HEK293 (cell line): Measurements from ENCODE around the gene HMGN3.

ENCODE experiments used
- CTCF ChIA-PET: fragments of 350-600 bp; formaldehyde crosslinking; extraction: SDS; loops from one replicate; lab custom pipeline; 2021; ENCODE audit warnings: antibody characterized with exemption; lab: Yijun Ruan, JAX
- POLR2A ChIA-PET: fragments of 300-600 bp; formaldehyde crosslinking; extraction: SDS; loops from one replicate; lab custom pipeline; 2020; ENCODE audit warnings: antibody characterized with exemption, inconsistent platforms; lab: Yijun Ruan, JAX
- H3K27ac ChIP-seq: fragments of 200-500 bp; sonication (Bioruptor generic); 2 replicates; pipeline ENCODE4 v1.5.1; 2014; ENCODE audit warnings: low read depth, low read length, control low read depth, inconsistent platforms; ENCODE audit errors: extremely low read depth
- H3K36me3 ChIP-seq, 2 experiments: fragments of 200-500 bp in 1 of 2; sonication (Bioruptor generic) in 1 of 2; 1 replicate in 1 of 2; 2 replicates in 1 of 2; pipeline ENCODE4 v1.5.1; 2014 to 2017; ENCODE audit warnings: inconsistent platforms in 2 of 2, low read length in 2 of 2; ENCODE audit not compliant: control insufficient read depth in 2 of 2, insufficient read depth in 1 of 2
- H3K4me1 ChIP-seq: fragments of 200-500 bp; sonication (Bioruptor generic); 2 replicates; pipeline ENCODE4 v1.5.1; 2014; ENCODE audit warnings: mild to moderate bottlenecking, low read length, inconsistent platforms; ENCODE audit not compliant: control insufficient read depth, insufficient read depth
- H3K4me3 ChIP-seq: 2 replicates; pipeline ENCODE4 v1.5.1; 2011; ENCODE audit warnings: low read depth, mild to moderate bottlenecking, control low read depth, low read length, moderate library complexity
- H3K9me3 ChIP-seq: fragments of 200-500 bp; sonication (Bioruptor generic); 2 replicates; pipeline ENCODE4 v1.5.1; 2014; ENCODE audit warnings: low read depth, low read length, inconsistent platforms; ENCODE audit not compliant: control insufficient read depth, insufficient read depth
- KLF16 ChIP-seq: fragments of 450-650 bp; formaldehyde crosslinking; IDR thresholded peaks from 2 replicates; pipeline ENCODE4 v1.5.1; 2017; ENCODE audit warnings: missing biosample characterization, missing genetic modification characterization
- KLF8 ChIP-seq: fragments of 450-650 bp; formaldehyde crosslinking; IDR thresholded peaks from 2 replicates; pipeline ENCODE4 v1.5.1; 2016; ENCODE audit warnings: missing biosample characterization, missing genetic modification characterization
- SCRT1 ChIP-seq: fragments of 450-650 bp; formaldehyde crosslinking; IDR thresholded peaks from 2 replicates; pipeline ENCODE4 v1.5.1; 2016; ENCODE audit warnings: missing biosample characterization, missing genetic modification characterization, borderline replicate concordance
- TCF7L2 ChIP-seq: IDR thresholded peaks from 2 replicates; pipeline ENCODE4 v1.6.1; 2011; ENCODE audit warnings: low read depth, mild to moderate bottlenecking, inconsistent platforms, low read length, moderate library complexity, borderline replicate concordance
- ZBTB20 ChIP-seq: fragments of 450-650 bp; formaldehyde crosslinking; IDR thresholded peaks from 2 replicates; pipeline ENCODE4 v1.5.1; 2016; ENCODE audit warnings: missing biosample characterization, missing genetic modification characterization
- ZBTB7A ChIP-seq: fragments of 450-650 bp; formaldehyde crosslinking; IDR thresholded peaks from 2 replicates; pipeline ENCODE4 v1.5.1; 2016; ENCODE audit warnings: low read depth, missing biosample characterization, missing genetic modification characterization
- ZNF19 ChIP-seq: fragments of 450-650 bp; formaldehyde crosslinking; IDR thresholded peaks from 2 replicates; pipeline ENCODE4; 2016; ENCODE audit warnings: missing biosample characterization, missing genetic modification characterization, low read depth
- ZNF266 ChIP-seq: fragments of 450-650 bp; formaldehyde crosslinking; IDR thresholded peaks from 2 replicates; pipeline ENCODE4 v1.5.1; 2016; ENCODE audit warnings: missing biosample characterization, missing genetic modification characterization, low read depth
- ZNF560 ChIP-seq: fragments of 450-650 bp; formaldehyde crosslinking; IDR thresholded peaks from 2 replicates; pipeline ENCODE4 v1.5.1; 2017; ENCODE audit warnings: missing biosample characterization, missing genetic modification characterization, borderline replicate concordance
- ZNF664 ChIP-seq: fragments of 450-650 bp; formaldehyde crosslinking; IDR thresholded peaks from 2 replicates; pipeline ENCODE4 v1.5.1; 2016; ENCODE audit warnings: missing biosample characterization, missing genetic modification characterization
- ZNF707 ChIP-seq: fragments of 450-650 bp; formaldehyde crosslinking; IDR thresholded peaks from 2 replicates; pipeline ENCODE4 v1.5.1; 2016; ENCODE audit warnings: missing biosample characterization, missing genetic modification characterization
- ZNF776 ChIP-seq: fragments of 450-650 bp; formaldehyde crosslinking; IDR thresholded peaks from 2 replicates; pipeline ENCODE4 v1.5.0; 2017; ENCODE audit warnings: missing biosample characterization, missing genetic modification characterization, borderline replicate concordance
- ZNF777 ChIP-seq: fragments of 450-650 bp; formaldehyde crosslinking; IDR thresholded peaks from 2 replicates; pipeline ENCODE4 v1.5.1; 2017; ENCODE audit warnings: missing biosample characterization, missing genetic modification characterization, borderline replicate concordance
- ZNF837 ChIP-seq: fragments of 450-650 bp; formaldehyde crosslinking; IDR thresholded peaks from 2 replicates; pipeline ENCODE4 v1.5.1; 2016; ENCODE audit warnings: missing biosample characterization, missing genetic modification characterization
- ZSCAN5A ChIP-seq: fragments of 450-650 bp; formaldehyde crosslinking; IDR thresholded peaks from 2 replicates; pipeline ENCODE4 v1.5.1; 2016; ENCODE audit warnings: missing biosample characterization, missing genetic modification characterization
- TF ChIP-seq, protein P1 (sequence below): fragments of 450-650 bp; formaldehyde crosslinking; IDR thresholded peaks from 2 replicates; pipeline ENCODE4 v1.5.0; 2017; ENCODE audit warnings: missing biosample characterization, missing genetic modification characterization, borderline replicate concordance
- TF ChIP-seq, protein P2 (sequence below): fragments of 450-650 bp; formaldehyde crosslinking; IDR thresholded peaks from 2 replicates; pipeline ENCODE4 v1.5.1; 2016; ENCODE audit warnings: missing biosample characterization, missing genetic modification characterization
- TF ChIP-seq, protein P3 (sequence below): fragments of 450-650 bp; formaldehyde crosslinking; IDR thresholded peaks from 2 replicates; pipeline ENCODE4 v1.5.1; 2016; ENCODE audit warnings: missing biosample characterization, missing genetic modification characterization
- TF ChIP-seq, protein P4 (sequence below): fragments of 450-650 bp; formaldehyde crosslinking; IDR thresholded peaks from 2 replicates; pipeline ENCODE4 v1.5.1; 2016; ENCODE audit warnings: missing biosample characterization, missing genetic modification characterization, borderline replicate concordance

HMGN3 gene

GRCh38 chr6:79223611-79224404 lies 10.7 kb downstream of the HMGN3 start (continued):
- TF ChIP-seq, protein P1, sequence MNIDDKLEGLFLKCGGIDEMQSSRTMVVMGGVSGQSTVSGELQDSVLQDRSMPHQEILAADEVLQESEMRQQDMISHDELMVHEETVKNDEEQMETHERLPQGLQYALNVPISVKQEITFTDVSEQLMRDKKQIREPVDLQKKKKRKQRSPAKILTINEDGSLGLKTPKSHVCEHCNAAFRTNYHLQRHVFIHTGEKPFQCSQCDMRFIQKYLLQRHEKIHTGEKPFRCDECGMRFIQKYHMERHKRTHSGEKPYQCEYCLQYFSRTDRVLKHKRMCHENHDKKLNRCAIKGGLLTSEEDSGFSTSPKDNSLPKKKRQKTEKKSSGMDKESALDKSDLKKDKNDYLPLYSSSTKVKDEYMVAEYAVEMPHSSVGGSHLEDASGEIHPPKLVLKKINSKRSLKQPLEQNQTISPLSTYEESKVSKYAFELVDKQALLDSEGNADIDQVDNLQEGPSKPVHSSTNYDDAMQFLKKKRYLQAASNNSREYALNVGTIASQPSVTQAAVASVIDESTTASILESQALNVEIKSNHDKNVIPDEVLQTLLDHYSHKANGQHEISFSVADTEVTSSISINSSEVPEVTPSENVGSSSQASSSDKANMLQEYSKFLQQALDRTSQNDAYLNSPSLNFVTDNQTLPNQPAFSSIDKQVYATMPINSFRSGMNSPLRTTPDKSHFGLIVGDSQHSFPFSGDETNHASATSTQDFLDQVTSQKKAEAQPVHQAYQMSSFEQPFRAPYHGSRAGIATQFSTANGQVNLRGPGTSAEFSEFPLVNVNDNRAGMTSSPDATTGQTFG (tag by site-specific recombination), result no peak
- TF ChIP-seq ZNF776 (tag by site-specific recombination), result no peak
- no peak for TF ChIP-seq ZSCAN5A (tag by site-specific recombination)
- no peak for TF ChIP-seq ZNF266 (tag by site-specific recombination)
- no peak for TF ChIP-seq ZNF707 (tag by site-specific recombination)
- no peak for TF ChIP-seq ZNF777 (tag by site-specific recombination)
- TF ChIP-seq, protein P2, sequence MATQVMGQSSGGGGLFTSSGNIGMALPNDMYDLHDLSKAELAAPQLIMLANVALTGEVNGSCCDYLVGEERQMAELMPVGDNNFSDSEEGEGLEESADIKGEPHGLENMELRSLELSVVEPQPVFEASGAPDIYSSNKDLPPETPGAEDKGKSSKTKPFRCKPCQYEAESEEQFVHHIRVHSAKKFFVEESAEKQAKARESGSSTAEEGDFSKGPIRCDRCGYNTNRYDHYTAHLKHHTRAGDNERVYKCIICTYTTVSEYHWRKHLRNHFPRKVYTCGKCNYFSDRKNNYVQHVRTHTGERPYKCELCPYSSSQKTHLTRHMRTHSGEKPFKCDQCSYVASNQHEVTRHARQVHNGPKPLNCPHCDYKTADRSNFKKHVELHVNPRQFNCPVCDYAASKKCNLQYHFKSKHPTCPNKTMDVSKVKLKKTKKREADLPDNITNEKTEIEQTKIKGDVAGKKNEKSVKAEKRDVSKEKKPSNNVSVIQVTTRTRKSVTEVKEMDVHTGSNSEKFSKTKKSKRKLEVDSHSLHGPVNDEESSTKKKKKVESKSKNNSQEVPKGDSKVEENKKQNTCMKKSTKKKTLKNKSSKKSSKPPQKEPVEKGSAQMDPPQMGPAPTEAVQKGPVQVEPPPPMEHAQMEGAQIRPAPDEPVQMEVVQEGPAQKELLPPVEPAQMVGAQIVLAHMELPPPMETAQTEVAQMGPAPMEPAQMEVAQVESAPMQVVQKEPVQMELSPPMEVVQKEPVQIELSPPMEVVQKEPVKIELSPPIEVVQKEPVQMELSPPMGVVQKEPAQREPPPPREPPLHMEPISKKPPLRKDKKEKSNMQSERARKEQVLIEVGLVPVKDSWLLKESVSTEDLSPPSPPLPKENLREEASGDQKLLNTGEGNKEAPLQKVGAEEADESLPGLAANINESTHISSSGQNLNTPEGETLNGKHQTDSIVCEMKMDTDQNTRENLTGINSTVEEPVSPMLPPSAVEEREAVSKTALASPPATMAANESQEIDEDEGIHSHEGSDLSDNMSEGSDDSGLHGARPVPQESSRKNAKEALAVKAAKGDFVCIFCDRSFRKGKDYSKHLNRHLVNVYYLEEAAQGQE (tag by site-specific recombination), result no peak
- no peak for TF ChIP-seq ZNF19 (tag by site-specific recombination)

GRCh38 chr6:79215213-79215824 lies 19.2 kb downstream of the HMGN3 start:
- H3K27ac ChIP-seq, result no peak overlapping the region
- peaks cover 7% of the 10 kb centered on the region for H3K4me1 ChIP-seq
- ChIA-PET POLR2A (no interaction called here), CTCF (no interaction called here)
- peaks cover 0 to 4% of the 10 kb centered on the region in 2 experiments; a peak in 1 of 3 replicates for H3K36me3 ChIP-seq
- TF ChIP-seq ZBTB7A (tag by site-specific recombination), result no peak
- TF ChIP-seq ZNF837 (tag by site-specific recombination), result no peak
- TF ChIP-seq KLF8 (tag by site-specific recombination), result no peak
- TF ChIP-seq KLF16, result no peak
- TF ChIP-seq SCRT1, result no peak
- TF ChIP-seq ZBTB20 (tag by site-specific recombination), result no peak
- TF ChIP-seq TCF7L2, result no peak
- TF ChIP-seq, protein P3, sequence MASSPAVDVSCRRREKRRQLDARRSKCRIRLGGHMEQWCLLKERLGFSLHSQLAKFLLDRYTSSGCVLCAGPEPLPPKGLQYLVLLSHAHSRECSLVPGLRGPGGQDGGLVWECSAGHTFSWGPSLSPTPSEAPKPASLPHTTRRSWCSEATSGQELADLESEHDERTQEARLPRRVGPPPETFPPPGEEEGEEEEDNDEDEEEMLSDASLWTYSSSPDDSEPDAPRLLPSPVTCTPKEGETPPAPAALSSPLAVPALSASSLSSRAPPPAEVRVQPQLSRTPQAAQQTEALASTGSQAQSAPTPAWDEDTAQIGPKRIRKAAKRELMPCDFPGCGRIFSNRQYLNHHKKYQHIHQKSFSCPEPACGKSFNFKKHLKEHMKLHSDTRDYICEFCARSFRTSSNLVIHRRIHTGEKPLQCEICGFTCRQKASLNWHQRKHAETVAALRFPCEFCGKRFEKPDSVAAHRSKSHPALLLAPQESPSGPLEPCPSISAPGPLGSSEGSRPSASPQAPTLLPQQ, result no peak
- TF ChIP-seq, protein P4, sequence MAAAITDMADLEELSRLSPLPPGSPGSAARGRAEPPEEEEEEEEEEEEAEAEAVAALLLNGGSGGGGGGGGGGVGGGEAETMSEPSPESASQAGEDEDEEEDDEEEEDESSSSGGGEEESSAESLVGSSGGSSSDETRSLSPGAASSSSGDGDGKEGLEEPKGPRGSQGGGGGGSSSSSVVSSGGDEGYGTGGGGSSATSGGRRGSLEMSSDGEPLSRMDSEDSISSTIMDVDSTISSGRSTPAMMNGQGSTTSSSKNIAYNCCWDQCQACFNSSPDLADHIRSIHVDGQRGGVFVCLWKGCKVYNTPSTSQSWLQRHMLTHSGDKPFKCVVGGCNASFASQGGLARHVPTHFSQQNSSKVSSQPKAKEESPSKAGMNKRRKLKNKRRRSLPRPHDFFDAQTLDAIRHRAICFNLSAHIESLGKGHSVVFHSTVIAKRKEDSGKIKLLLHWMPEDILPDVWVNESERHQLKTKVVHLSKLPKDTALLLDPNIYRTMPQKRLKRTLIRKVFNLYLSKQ (tag by site-specific recombination), result no peak
- TF ChIP-seq ZNF664, result no peak
- TF ChIP-seq ZNF560, result no peak
- no peak overlapping the region for H3K4me3 ChIP-seq
- H3K9me3 ChIP-seq, result no peaks in the 10 kb centered on the region
